Smooth muscle cell (in vitro differentiated cells): ENCODE data around the gene PACC1. TPM values are rescaled to one million over a fixed set of nuclear protein-coding genes. Genes with fewer than 3 reads are reported as not detected.

Experiments
- DNase-seq: peaks from one replicate; lab custom pipeline; 2025; ENCODE audit not compliant: unreplicated experiment; lab: John Stamatoyannopoulos, UW
- H2AFZ ChIP-seq: fragments of 200-600 bp; sonication (generic); 2 replicates; pipeline ENCODE4 v1.6.0; 2016; ENCODE audit warnings: antibody characterized with exemption, low read depth, mild to moderate bottlenecking
- H3F3A ChIP-seq: fragments of 200-600 bp; sonication (generic); 2 replicates; pipeline ENCODE4 v1.6.0; 2017; ENCODE audit warnings: antibody characterized with exemption, low read depth
- H3K27ac ChIP-seq: fragments of 200-600 bp; sonication (generic); 2 replicates; pipeline ENCODE4 v1.5.1; 2016; ENCODE audit warnings: low read depth, mild to moderate bottlenecking
- H3K27me3 ChIP-seq: fragments of 200-600 bp; sonication (generic); 2 replicates; pipeline ENCODE4 v1.6.1; 2016; ENCODE audit warnings: low read depth, mild to moderate bottlenecking
- H3K36me3 ChIP-seq: fragments of 200-600 bp; sonication (generic); 2 replicates; pipeline ENCODE4 v1.5.1; 2016; ENCODE audit warnings: low read depth
- H3K4me1 ChIP-seq: fragments of 200-600 bp; sonication (generic); 2 replicates; pipeline ENCODE4 v1.5.1; 2016; ENCODE audit warnings: low read depth
- H3K4me2 ChIP-seq: fragments of 200-600 bp; sonication (generic); 2 replicates; pipeline ENCODE4 v1.6.0; 2016; ENCODE audit warnings: mild to moderate bottlenecking
- H3K4me3 ChIP-seq: fragments of 200-600 bp; sonication (generic); 2 replicates; pipeline ENCODE4 v1.5.1; 2016; ENCODE audit warnings: mild to moderate bottlenecking
- H3K79me2 ChIP-seq: fragments of 200-600 bp; sonication (generic); 2 replicates; pipeline ENCODE4 v1.6.0; 2016; ENCODE audit warnings: low read depth, mild to moderate bottlenecking
- H3K9ac ChIP-seq: fragments of 200-600 bp; sonication (generic); 2 replicates; pipeline ENCODE4 v1.6.0; 2016; ENCODE audit warnings: low read depth
- H3K9me3 ChIP-seq: fragments of 200-600 bp; sonication (generic); replicated peaks from 2 replicates; pipeline ENCODE4 v1.5.1; 2016; ENCODE audit warnings: low read depth
- H4K20me1 ChIP-seq: fragments of 200-600 bp; sonication (generic); 2 replicates; pipeline ENCODE4 v1.6.0; 2016; ENCODE audit warnings: low read depth
- WGBS: methylation state at CpG from one replicate; pipeline ENCODE4 v1.1.7; 2016; ENCODE audit warnings: low lambda C conversion rate; 5-methylcytosine and 5-hydroxymethylcytosine counted together
- polyA plus RNA-seq: library from polyadenylated mRNA; unstranded; fragments of >200 nt; fragmentation: Nextera tagmentation; extraction: Ambion mirVana; gene quantifications from 2 replicates; pipeline ENCODE4 v1.2.1, GENCODE V29; 2016
- total RNA-seq: library from RNA; depleted of rRNA; stranded (reverse); fragments of >200 nt; gene quantifications from 2 replicates; pipeline ENCODE4 v1.2.3, GENCODE V29; 2014
- TF ChIP-seq, protein P1 (sequence below): fragments of 200-600 bp; sonication (generic); IDR thresholded peaks from 2 replicates; pipeline ENCODE4 v1.5.1; 2017; ENCODE audit warnings: borderline replicate concordance, mild to moderate bottlenecking, antibody characterized with exemption; ENCODE audit not compliant: insufficient read depth, poor library complexity, severe bottlenecking

Gene PACC1
- total and polyA plus RNA-seq, 2 experiments from 2014 or later: 8.5 to 8.8 TPM

DNA sequence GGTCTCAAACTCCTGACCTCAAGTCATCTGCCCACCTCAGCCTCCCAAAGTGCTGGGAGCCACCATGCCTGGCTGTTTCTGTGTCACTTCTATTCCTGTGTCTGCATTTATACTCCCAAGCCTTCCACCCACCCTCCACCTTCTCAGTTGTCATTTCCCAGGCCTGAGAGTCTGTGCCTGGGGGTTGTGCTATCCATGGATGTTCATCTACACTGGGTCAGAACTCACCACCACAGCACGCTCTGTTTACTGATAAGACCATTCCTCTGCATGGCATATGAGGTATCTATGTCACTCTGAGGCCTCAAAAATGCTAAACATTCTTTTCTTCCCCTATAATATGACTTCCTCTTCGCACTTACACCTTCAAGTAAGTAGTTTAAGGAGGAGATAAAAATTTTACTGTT, 24.1 kb upstream of the PACC1 start:
- no peaks in the 10 kb centered on the region for H3K4me1 ChIP-seq
- no peak overlapping the region for H3K4me3 ChIP-seq
- no peaks in the 10 kb centered on the region for H3K27me3 ChIP-seq
- peaks cover 19% of the 10 kb centered on the region for H4K20me1 ChIP-seq
- no peaks in the 10 kb centered on the region for H3F3A ChIP-seq
- no peak overlapping the region for H3K4me2 ChIP-seq
- no peaks in the 10 kb centered on the region for H3K36me3 ChIP-seq
- H3K9ac ChIP-seq: no peak overlapping the region
- no peak for DNase-seq
- WGBS: 72% methylated on average over 2 of the region's 2 CpGs
- H3K27ac ChIP-seq: no peak overlapping the region
- H3K79me2 ChIP-seq: no peaks in the 10 kb centered on the region
- no peaks in the 10 kb centered on the region for H3K9me3 ChIP-seq
- no peak overlapping the region for H2AFZ ChIP-seq
- TF ChIP-seq, protein P1, sequence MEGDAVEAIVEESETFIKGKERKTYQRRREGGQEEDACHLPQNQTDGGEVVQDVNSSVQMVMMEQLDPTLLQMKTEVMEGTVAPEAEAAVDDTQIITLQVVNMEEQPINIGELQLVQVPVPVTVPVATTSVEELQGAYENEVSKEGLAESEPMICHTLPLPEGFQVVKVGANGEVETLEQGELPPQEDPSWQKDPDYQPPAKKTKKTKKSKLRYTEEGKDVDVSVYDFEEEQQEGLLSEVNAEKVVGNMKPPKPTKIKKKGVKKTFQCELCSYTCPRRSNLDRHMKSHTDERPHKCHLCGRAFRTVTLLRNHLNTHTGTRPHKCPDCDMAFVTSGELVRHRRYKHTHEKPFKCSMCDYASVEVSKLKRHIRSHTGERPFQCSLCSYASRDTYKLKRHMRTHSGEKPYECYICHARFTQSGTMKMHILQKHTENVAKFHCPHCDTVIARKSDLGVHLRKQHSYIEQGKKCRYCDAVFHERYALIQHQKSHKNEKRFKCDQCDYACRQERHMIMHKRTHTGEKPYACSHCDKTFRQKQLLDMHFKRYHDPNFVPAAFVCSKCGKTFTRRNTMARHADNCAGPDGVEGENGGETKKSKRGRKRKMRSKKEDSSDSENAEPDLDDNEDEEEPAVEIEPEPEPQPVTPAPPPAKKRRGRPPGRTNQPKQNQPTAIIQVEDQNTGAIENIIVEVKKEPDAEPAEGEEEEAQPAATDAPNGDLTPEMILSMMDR: no peak

DNA sequence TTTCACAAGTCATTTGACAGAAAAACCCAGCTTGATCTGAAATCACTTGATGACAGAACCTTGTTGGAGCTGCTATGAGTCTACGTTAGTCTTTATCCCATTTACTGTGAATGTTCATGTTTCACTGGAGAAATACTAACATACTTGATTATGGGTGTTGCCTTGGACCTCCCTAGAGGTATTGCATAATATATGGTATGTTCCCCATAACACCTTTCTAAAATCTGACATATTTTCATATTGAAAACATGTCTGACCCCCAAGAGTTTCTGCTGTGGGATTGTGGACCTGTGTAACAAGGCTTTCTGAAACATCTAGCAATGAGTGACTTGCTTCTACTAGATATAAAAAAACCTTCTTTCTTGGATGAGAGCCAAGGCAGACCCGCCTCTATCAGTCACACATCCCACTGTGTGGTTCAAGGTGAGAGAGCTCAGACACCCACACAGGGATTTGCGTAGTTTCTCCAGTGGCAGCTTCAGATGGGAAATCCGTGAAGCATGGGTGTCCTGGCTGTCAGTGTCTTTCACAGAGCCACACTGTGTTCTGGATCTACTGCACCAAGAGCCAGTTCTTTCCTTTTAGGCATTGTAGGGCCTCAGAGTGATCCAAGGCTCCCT, 22.6 kb upstream of the PACC1 start:
- Histone ChIP-seq H2AFZ (no peak overlapping the region), H3K27ac (no peak overlapping the region), H3K4me2 (no peak overlapping the region), H3K36me3 (no peaks in the 10 kb centered on the region), H3K4me1 (no peaks in the 10 kb centered on the region), H3K4me3 (no peak overlapping the region), H4K20me1 (peaks cover 19% of the 10 kb centered on the region), H3K9me3 (no peaks in the 10 kb centered on the region), H3K9ac (no peak overlapping the region), H3K79me2 (no peaks in the 10 kb centered on the region), H3K27me3 (no peaks in the 10 kb centered on the region), H3F3A (no peaks in the 10 kb centered on the region)
- TF ChIP-seq, protein P1: no peak
- DNase-seq: no peak
- 89% methylated on average over 4 of the region's 4 CpGs for WGBS

DNA sequence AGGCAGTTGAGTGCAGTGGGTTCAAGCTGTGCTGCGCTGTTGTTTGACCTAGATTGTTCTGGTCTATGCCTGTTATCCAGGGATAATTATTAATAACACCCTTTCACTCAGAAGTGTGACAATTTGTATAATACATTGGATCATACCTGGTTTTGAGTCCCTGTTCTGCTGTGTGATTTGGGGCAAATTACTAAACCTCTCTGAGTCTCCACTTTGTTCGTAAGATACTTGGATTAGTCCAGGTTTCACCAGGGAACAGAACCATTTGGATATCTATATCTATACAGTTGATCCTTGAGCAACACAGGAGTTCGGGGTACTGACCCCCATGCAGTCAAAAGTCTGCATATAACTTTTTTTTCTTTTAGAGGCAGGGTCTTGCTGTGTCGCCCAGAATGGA, 20.3 kb upstream of the PACC1 start:
- 93% methylated on average over 4 of the region's 4 CpGs for WGBS
- no peak for DNase-seq
- no peak overlapping the region for H2AFZ ChIP-seq
- no peaks in the 10 kb centered on the region for H3F3A ChIP-seq
- H3K4me1 ChIP-seq: no peaks in the 10 kb centered on the region
- H3K27ac ChIP-seq: no peak overlapping the region
- no peak overlapping the region for H3K4me3 ChIP-seq
- H3K36me3 ChIP-seq: no peaks in the 10 kb centered on the region
- peaks cover 19% of the 10 kb centered on the region for H4K20me1 ChIP-seq
- no peak overlapping the region for H3K9ac ChIP-seq
- no peak overlapping the region for H3K4me2 ChIP-seq
- TF ChIP-seq, protein P1: no peak
- no peaks in the 10 kb centered on the region for H3K27me3 ChIP-seq
- H3K79me2 ChIP-seq: no peaks in the 10 kb centered on the region
- no peaks in the 10 kb centered on the region for H3K9me3 ChIP-seq
